M059J (cell line): ENCODE results near the gene COL23A1. TPM values are rescaled to one million over a fixed set of nuclear protein-coding genes. Genes with fewer than 3 reads are reported as not detected.
A peak's percentile ranks its signal among the peaks of the same experiment; 100 is the strongest.

Experiments used
- DNase-seq: peaks from one replicate; pipeline ENCODE4 v3.0.0-alpha.2; 2012; ENCODE audit warnings: low read depth
- total RNA-seq: library from RNA; depleted of rRNA; stranded (reverse); fragments of >200 nt; shearing (Covaris generic); gene quantifications from 2 replicates; pipeline ENCODE4 v1.2.3, GENCODE V29; 2014

The COL23A1 gene
- total RNA-seq, 1 experiment from 2014 or later, result not detected

GRCh38 chr5:178212241-178213002 lies 377.8 kb downstream of the COL23A1 start:
- no peak for DNase-seq

- DNase-seq, result no peak
These were observed 378.8 kb downstream of the COL23A1 start for GRCh38 chr5:178211095-178212048.

DNA sequence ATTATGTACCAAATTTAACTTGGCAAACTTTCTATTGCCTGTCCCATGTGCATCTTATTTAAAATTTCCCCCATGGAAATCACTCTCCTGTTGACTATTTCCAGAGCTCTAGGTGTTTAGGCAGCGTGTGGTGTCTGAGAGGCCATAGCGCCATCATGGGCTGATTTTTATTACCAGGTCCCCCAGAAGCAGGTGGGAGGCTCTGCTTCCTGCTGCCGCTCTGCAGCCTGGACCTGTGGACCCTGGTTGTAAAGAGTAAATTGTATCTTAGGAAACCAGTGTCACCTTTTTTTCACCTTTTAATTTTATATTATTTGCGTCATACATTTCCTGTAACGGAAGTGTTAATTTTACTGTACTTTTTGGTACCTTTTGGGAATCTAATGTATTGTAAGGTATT lies 379.5 kb downstream of the COL23A1 start:
- DNase-seq, result no peak

GRCh38 chr5:178210073-178210535 lies 380.1 kb downstream of the COL23A1 start:
- DNase-seq, result no peak

GRCh38 chr5:178209334-178210072 lies 380.7 kb downstream of the COL23A1 start:
- no peak for DNase-seq

DNA sequence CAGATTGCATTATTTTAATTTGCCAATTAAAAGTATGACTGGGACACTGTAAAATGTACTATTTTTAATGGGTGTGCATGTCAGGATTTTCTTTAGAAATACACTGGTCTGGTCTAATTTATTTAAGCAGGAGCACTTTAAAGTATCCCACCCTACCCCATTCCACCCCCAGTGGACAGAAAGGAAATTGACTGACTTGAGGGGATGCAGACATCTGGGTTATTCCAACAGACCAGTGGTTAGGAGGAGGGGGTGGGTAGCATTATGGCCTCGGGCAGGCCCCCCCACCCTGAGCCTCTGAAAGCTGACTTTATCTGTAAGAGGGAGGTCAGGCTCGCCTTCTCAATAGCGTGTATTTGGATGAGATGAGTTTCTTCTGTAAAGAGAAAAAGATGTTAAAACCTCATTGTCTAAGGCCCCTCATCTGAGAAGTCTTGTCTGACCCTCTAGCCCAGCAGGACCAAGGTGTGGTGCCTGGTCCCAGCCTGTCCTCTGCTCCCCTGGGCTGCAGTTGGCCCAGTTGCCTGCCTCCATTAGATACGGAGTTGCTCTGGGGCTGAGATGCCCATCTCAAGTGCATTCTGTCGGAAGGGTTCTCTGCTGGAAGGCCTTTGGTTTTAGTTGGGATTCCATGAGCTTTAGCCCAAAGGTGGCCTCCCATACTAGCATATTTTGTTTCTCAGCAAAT lies 381.5 kb downstream of the COL23A1 start:
- DNase-seq, result no peak

DNA sequence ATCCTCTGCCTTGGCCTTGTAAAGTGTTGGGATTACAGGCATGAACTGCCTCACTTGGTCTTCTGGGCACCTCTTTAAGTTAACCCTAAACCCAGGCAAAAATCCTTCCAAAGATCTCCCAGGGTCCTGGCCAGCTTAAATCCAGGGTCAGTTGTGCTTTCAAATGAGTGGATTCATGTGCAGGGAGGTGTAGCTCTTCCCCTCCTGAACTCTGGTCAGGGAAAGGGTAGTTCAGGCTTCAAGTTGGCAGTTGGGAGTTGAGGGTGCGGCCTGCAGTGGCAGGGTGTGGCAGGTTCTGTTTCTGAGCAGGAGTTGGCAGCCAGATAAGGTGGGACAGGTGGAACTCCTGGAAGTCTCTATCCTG lies 382.3 kb downstream of the COL23A1 start:
- no peak for DNase-seq

DNA sequence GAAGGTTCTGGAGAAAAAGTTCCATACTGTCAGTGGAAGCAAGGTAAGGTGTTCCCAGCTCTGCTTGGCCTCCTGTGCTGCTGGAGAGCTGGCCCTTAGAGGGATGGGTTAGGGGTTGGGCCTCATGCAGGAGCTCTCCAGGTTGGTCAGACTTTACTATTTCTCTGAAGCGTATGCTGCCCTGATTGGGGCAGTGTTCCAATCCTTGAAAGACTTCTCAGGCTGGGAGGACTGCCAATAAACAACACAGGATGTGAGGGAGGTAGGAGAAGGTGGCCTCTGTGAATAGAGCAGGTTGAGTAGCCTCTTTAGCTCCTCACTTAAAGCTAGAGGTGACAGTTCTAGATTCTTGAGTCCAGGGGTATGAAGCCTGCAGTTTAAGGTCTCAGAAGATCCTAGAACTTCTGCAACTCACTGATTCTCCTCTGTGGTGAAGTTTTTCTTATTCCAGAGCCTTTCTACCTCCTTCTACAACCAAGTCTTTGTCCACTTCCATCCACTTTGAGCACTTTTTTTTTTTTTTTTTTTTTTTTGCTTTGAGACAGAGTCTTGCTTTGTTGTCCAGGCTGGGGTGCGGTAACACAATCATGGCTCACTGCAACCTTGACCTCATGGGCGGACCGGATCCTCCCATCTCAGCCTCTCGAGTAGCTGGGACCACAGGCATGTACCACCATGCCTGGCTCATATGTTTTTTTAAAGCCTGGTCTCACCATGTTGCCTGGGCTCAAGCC lies 382.8 kb downstream of the COL23A1 start:
- DNase-seq, result peak; percentile 82

DNA sequence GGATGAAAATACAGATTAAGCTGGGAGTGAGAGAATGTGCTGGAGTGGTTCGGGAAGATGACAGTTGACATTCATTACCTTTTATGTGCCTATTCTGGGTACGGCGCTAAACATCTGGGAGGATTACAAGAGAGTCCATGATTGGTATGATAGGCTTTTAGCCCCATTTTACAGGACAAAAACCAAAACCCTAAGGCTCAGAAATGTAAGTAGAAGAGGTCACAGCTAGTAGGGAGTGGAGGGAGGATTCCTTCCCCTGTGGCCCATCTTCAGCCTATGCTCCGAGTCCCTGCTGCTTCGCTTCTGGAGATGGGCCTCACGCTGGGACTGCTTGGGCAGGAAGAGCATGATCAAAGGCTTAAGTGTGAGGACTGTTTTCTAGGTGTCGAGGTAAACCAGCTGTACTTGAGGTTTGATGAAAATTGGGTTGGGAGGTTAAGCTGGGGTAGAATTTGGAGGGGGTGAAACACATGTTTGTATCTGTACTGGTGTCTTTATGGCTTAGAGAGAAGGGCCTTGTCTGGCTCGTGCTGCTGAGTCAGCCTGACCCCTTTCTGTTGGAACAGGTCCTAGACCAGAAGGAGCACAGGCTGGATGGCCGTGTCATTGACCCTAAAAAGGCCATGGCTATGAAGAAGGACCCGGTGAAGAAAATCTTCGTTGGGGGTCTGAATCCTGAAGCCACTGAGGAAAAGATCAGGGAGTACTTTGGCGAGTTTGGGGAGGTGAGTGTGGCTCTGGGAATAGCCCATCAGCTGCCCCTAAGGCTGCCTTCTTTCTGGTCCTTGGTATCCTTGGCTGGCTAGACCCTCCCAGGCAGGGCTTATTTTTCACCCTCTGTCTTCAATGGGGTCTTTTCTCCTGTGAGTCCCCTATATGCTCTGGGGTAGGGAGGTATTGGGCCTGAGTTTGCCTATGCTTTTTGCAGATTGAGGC lies 383.8 kb downstream of the COL23A1 start:
- DNase-seq, result no peak

- DNase-seq, result no peak
These were observed 384.5 kb downstream of the COL23A1 start for GRCh38 chr5:178205749-178206047.

DNA sequence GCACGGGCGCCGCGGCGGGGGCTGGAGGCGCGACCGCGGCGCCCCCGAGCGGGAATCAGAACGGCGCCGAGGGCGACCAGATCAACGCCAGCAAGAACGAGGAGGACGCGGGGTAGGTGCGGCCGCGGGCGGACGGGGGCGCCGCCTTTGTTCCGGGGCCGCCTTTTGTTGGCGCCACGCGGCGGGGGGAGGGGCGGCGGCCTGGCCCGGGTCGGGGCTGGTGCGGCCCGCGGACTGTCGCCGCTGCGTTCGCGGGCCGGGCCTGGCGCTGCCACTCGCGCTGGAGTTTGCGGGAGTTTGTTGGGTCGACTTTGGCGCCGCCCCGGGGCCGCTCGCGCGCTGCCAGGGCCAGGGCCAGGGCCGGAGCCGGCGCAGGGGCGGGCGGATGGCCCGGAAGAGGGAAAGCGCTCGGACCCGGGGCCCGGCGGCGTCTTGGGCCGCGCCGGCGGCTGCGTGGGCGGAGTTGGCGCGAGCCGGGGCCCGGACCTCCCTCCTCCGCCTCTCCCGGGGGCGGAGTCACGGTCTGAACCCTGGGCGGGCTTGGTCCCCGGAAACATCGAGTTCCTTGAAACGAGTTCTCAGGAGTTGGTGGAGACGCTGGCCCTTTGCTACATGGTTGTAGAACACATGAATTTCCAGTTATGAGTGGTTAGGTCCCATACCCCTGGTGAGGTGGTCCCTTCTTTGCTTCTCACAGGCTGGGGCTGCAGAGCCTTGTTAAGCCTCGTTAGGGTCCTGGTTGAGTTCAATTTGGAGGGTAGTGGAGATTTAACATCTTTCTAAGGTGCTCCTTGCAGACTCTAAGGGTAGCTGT lies 385.1 kb downstream of the COL23A1 start:
- peak; percentile 75 for DNase-seq

- peak; percentile 88 for DNase-seq
These were observed 385.8 kb downstream of the COL23A1 start, which contains the start of gene HNRNPAB for GRCh38 chr5:178204182-178204934. TSS of gene HNRNPAB (plus strand) at chr5:178204533. CDS start at chr5:178204838, 305 bp downstream.

DNA sequence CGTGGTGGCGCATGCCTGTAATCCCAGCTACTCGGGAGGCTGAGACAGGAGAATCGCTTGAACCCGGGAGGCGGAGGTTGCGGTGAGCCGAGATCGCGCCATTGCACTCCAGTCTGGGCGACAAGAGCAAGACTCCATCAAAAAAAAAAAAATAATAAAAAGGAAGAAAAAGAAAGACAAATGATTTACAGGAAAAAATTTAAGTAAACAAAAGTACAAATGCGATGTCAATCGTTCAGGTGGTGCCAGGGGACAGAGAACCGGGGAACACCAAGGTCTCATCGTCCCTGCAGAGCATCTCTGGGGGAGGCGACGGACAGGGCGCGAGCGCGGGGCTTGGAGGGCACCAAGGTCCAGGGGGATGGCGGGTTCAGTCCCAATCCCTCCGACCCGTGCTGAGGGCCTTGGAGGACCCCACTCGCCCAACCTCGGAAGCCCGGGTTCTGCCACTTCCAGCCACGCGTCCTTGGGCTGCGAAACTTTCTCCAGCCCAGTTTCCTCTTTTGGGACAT lies 386.5 kb downstream of the COL23A1 start:
- no peak for DNase-seq

GRCh38 chr5:178202541-178202940 lies 387.7 kb downstream of the COL23A1 start:
- no peak for DNase-seq

DNA sequence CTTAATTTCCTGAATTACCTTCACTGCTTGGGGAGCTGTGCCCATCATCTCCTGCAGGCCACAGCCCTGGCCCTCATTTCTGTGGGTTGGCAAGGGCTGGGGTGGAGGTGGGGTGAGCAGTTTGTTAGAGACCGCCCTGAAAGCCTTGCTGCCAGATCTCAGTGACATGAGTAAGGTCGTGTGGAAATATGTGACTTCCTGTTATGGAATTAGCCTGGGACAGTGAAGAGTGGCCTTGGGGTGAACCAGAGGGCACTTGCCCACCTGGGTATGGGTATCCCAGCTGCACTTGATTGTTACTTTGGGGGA lies 388.3 kb downstream of the COL23A1 start:
- peak; percentile 46 for DNase-seq

- DNase-seq, result no peak
These were observed 388.8 kb downstream of the COL23A1 start for GRCh38 chr5:178201221-178201926.
